Measurements from ENCODE around the gene DCTN3. TPM values are rescaled to one million over a fixed set of nuclear protein-coding genes. Genes with fewer than 3 reads are reported as not detected.

DCTN3 gene
- total RNA-seq, 1 donor from 2014 or later = 135 TPM

- no peak for TF ChIP-seq CTCF (IDR thresholded peaks at IDR 0.05; ENCODE audit: borderline replicate concordance)
- intact Hi-C loops (cut with micrococcal nuclease) = no loop called here
- H3K36me3 ChIP-seq = peaks cover 29% of the 10 kb centered on the region
- DNase-seq = no peak
- H3K4me1 ChIP-seq = peaks cover 85% of the 10 kb centered on the region
- H3K27ac ChIP-seq (replicated peaks) = peak overlapping the region; percentile 93
- H3K4me3 ChIP-seq = no peak overlapping the region
- H3K27me3 ChIP-seq (ENCODE audit: low read depth) = no peaks in the 10 kb centered on the region
- no peaks in the 10 kb centered on the region for H3K9me3 ChIP-seq (replicated peaks)
Observed at GRCh38 chr9:34650816-34651215, 30.5 kb upstream of the DCTN3 start.

DNA sequence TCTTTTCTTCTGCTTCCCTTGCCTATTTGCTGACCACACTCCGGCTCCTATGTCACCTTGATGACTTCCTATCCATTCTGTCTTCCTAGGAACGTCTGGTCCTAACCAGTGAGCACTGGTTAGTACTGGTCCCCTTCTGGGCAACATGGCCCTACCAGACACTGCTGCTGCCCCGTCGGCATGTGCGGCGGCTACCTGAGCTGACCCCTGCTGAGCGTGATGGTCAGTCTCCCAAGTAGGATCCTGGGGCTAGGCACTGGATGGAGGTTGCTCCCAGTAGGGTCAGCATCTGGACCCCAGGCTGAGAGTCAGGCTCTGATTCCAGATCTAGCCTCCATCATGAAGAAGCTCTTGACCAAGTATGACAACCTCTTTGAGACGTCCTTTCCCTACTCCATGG lies 28.4 kb upstream of the DCTN3 start:
- Histone ChIP-seq H3K27me3 (ENCODE audit: low read depth) (no peaks in the 10 kb centered on the region), H3K9me3 (replicated peaks) (no peaks in the 10 kb centered on the region), H3K4me1 (peaks cover 68% of the 10 kb centered on the region), H3K27ac (replicated peaks) (no peak overlapping the region), H3K36me3 (peaks cover 29% of the 10 kb centered on the region), H3K4me3 (no peak overlapping the region)
- TF ChIP-seq CTCF (IDR thresholded peaks at IDR 0.05; ENCODE audit: borderline replicate concordance) = no peak
- intact Hi-C loops (cut with micrococcal nuclease) = no loop called here
- DNase-seq = no peak

DNA sequence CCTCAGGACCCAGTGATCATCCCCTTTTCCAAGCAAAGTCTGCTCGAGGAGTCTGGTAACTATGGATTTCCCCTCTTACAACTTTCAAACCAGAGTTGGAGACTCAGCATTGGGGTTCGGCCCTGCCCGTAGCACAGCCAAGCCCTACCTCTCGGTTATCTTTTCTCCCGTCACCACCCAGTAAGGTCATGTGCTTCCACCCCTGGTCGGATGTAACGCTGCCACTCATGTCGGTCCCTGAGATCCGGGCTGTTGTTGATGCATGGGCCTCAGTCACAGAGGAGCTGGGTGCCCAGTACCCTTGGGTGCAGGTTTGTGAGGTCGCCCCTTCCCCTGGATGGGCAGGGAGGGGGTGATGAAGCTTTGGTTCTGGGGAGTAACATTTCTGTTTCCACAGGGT lies 27.4 kb upstream of the DCTN3 start:
- H3K36me3 ChIP-seq = peaks cover 29% of the 10 kb centered on the region
- H3K4me1 ChIP-seq = peaks cover 58% of the 10 kb centered on the region
- H3K4me3 ChIP-seq = peak overlapping the region; percentile 88
- peak overlapping the region; percentile 98 for H3K27ac ChIP-seq (replicated peaks)
- H3K9me3 ChIP-seq (replicated peaks) = no peaks in the 10 kb centered on the region
- no peaks in the 10 kb centered on the region for H3K27me3 ChIP-seq (ENCODE audit: low read depth)
- no peak for DNase-seq
- intact Hi-C loops (cut with micrococcal nuclease) = no loop called here
- TF ChIP-seq CTCF (IDR thresholded peaks at IDR 0.05; ENCODE audit: borderline replicate concordance) = no peak

DNA sequence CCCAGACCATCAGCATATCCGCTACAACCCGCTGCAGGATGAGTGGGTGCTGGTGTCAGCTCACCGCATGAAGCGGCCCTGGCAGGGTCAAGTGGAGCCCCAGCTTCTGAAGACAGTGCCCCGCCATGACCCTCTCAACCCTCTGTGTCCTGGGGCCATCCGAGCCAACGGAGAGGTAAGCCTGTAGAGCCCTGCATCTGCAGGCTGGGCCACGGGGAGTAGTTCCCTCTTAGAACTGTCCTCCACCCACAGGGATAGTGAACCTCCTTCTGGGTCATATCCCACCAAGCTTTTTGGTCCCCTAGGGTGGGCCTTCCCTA lies 26.7 kb upstream of the DCTN3 start:
- intact Hi-C loops (cut with micrococcal nuclease) = no loop called here
- H3K4me1 ChIP-seq = peaks cover 52% of the 10 kb centered on the region
- DNase-seq = no peak
- peaks cover 29% of the 10 kb centered on the region for H3K36me3 ChIP-seq
- H3K27ac ChIP-seq (replicated peaks) = peak overlapping the region; percentile 98
- H3K4me3 ChIP-seq = peak overlapping the region; percentile 88
- TF ChIP-seq CTCF (IDR thresholded peaks at IDR 0.05; ENCODE audit: borderline replicate concordance) = no peak
- no peaks in the 10 kb centered on the region for H3K9me3 ChIP-seq (replicated peaks)
- no peaks in the 10 kb centered on the region for H3K27me3 ChIP-seq (ENCODE audit: low read depth)

- peak; percentile 53 for TF ChIP-seq CTCF (IDR thresholded peaks at IDR 0.05; ENCODE audit: borderline replicate concordance)
- intact Hi-C loops (cut with micrococcal nuclease) = no loop called here
- peak within 1 kb of the TSS; percentile 88 for H3K4me3 ChIP-seq
- peaks cover 29% of the 10 kb centered on the region for H3K36me3 ChIP-seq
- H3K27me3 ChIP-seq (ENCODE audit: low read depth) = no peaks in the 10 kb centered on the region
- H3K4me1 ChIP-seq = peaks cover 48% of the 10 kb centered on the region
- no peaks in the 10 kb centered on the region for H3K9me3 ChIP-seq (replicated peaks)
- peak; percentile 96 for DNase-seq
- H3K27ac ChIP-seq (replicated peaks) = peak within 1 kb of the TSS; percentile 98
Observed at GRCh38 chr9:34646211-34647083, 26.2 kb upstream of the DCTN3 start, which contains the start of gene GALT. Gene GALT (plus strand): TSS chr9:34646675. CDS start chr9:34646705, 30 bp downstream.
